ENCODE measurements around the gene FLNA.

- no peak for TF ChIP-seq CTCF (conservative IDR thresholded peaks at IDR 0.05)
- TF ChIP-seq EZH2 (IDR thresholded peaks at IDR 0.05; ENCODE audit: low read depth) = no peak
These were observed 28.8 kb upstream of the FLNA start for GRCh38 chrX:154403192-154403591.

Measured in PC-9 (cell line).